ENCODE results near the gene INPP5E.

The INPP5E gene

GRCh38 chr9:136474974-136475865 is 35.6 kb upstream of the INPP5E start:
- H3K9me3 ChIP-seq (replicated peaks in 1 of 2; ENCODE audit: control insufficient read depth in 2 of 2, insufficient read depth in 1 of 2, low read depth in 1 of 2, low read length in 2 of 2) = no peaks in the 10 kb centered on the region
- WGBS, 2 donors (ENCODE audit: extremely low coverage in 2 of 2, insufficient read length in 2 of 2, insufficient replicate concordance in 1 of 2) = no CpG with 5 or more reads among the region's 34 CpGs

GRCh38 chr9:136474021-136474640 is 34.5 kb upstream of the INPP5E start:
- Histone ChIP-seq H2BK12ac (ENCODE audit: low read length) (no peak overlapping the region), H2BK15ac (ENCODE audit: low read length) (no peak overlapping the region), H3K79me1 (ENCODE audit: low read depth, low read length) (peaks cover 28% of the 10 kb centered on the region), H3K9ac (ENCODE audit: low read depth, low read length, poor library complexity) (no peak overlapping the region), H2BK5ac (ENCODE audit: low read length) (no peak overlapping the region), H3K4ac (ENCODE audit: low read length) (no peak overlapping the region), H2BK120ac (ENCODE audit: low read depth, low read length) (no peak overlapping the region), H3K4me2 (ENCODE audit: insufficient read depth, low read length, poor library complexity, severe bottlenecking) (no peak overlapping the region), H3K36me3 (replicated peaks in 1 of 2; ENCODE audit: control insufficient read depth in 2 of 2, insufficient read depth in 2 of 2, low read length in 2 of 2) (peaks cover 77 to 100% of the 10 kb centered on the region in 2 donors), H3K18ac (ENCODE audit: low read length) (no peak overlapping the region), H3K9me3 (replicated peaks in 1 of 2; ENCODE audit: control insufficient read depth in 2 of 2, insufficient read depth in 1 of 2, low read depth in 1 of 2, low read length in 2 of 2) (no peaks in the 10 kb centered on the region), H3K23ac (ENCODE audit: low read depth, low read length, poor library complexity) (no peak overlapping the region), H2AK5ac (ENCODE audit: low read depth, low read length) (peak overlapping the region; percentile 21), H2AFZ (ENCODE audit: low read length) (no peak overlapping the region), H3K4me1 (ENCODE audit: control insufficient read depth in 2 of 2, insufficient read depth in 1 of 2, low read depth in 1 of 2, low read length in 2 of 2) (no peaks in the 10 kb centered on the region), H3K14ac (ENCODE audit: low read length) (no peak overlapping the region), H3K4me3 (ENCODE audit: low read length in 2 of 2) (no peak overlapping the region), H3K27ac (replicated peaks; ENCODE audit: low read length) (no peak overlapping the region), H4K8ac (ENCODE audit: low read depth, low read length) (peak overlapping the region; percentile 6), H3K27me3 (ENCODE audit: control insufficient read depth in 3 of 3, insufficient read depth in 3 of 3, low read depth in 1 of 3, low read length in 3 of 3) (no peaks in the 10 kb centered on the region), H4K91ac (ENCODE audit: low read depth, low read length, poor library complexity) (no peak overlapping the region)
- no peak for DNase-seq (ENCODE audit: low spot score)
- no CpG with 5 or more reads among the region's 27 CpGs for WGBS, 2 donors (ENCODE audit: extremely low coverage in 2 of 2, insufficient read length in 2 of 2, insufficient replicate concordance in 1 of 2)

More at GRCh38 chr9:136474974-136475865, 35.6 kb upstream of the INPP5E start:
- Histone ChIP-seq H4K91ac (ENCODE audit: low read depth, low read length, poor library complexity) (no peak overlapping the region), H3K4ac (ENCODE audit: low read length) (no peak overlapping the region), H3K18ac (ENCODE audit: low read length) (no peak overlapping the region), H2BK12ac (ENCODE audit: low read length) (no peak overlapping the region), H3K4me2 (ENCODE audit: insufficient read depth, low read length, poor library complexity, severe bottlenecking) (no peak overlapping the region), H3K4me1 (ENCODE audit: control insufficient read depth in 2 of 2, insufficient read depth in 1 of 2, low read depth in 1 of 2, low read length in 2 of 2) (no peaks in the 10 kb centered on the region), H2BK5ac (ENCODE audit: low read length) (no peak overlapping the region), H3K36me3 (replicated peaks in 1 of 2; ENCODE audit: control insufficient read depth in 2 of 2, insufficient read depth in 2 of 2, low read length in 2 of 2) (peaks cover 72 to 97% of the 10 kb centered on the region in 2 donors), H2BK120ac (ENCODE audit: low read depth, low read length) (no peak overlapping the region), H3K4me3 (ENCODE audit: low read length in 2 of 2) (no peak overlapping the region), H3K79me1 (ENCODE audit: low read depth, low read length) (peaks cover 25% of the 10 kb centered on the region), H2AK5ac (ENCODE audit: low read depth, low read length) (no peak overlapping the region), H4K8ac (ENCODE audit: low read depth, low read length) (no peak overlapping the region), H2BK15ac (ENCODE audit: low read length) (no peak overlapping the region), H3K9ac (ENCODE audit: low read depth, low read length, poor library complexity) (no peak overlapping the region), H3K27me3 (ENCODE audit: control insufficient read depth in 3 of 3, insufficient read depth in 3 of 3, low read depth in 1 of 3, low read length in 3 of 3) (no peaks in the 10 kb centered on the region), H3K23ac (ENCODE audit: low read depth, low read length, poor library complexity) (no peak overlapping the region), H2AFZ (ENCODE audit: low read length) (no peak overlapping the region), H3K14ac (ENCODE audit: low read length) (no peak overlapping the region), H3K27ac (replicated peaks; ENCODE audit: low read length) (no peak overlapping the region)
- no peak for DNase-seq (ENCODE audit: low spot score)

- Histone ChIP-seq H3K27ac (replicated peaks; ENCODE audit: low read length) (no peak overlapping the region), H2BK120ac (ENCODE audit: low read depth, low read length) (no peak overlapping the region), H3K4me2 (ENCODE audit: insufficient read depth, low read length, poor library complexity, severe bottlenecking) (no peak overlapping the region), H3K27me3 (ENCODE audit: control insufficient read depth in 3 of 3, insufficient read depth in 3 of 3, low read depth in 1 of 3, low read length in 3 of 3) (no peaks in the 10 kb centered on the region), H3K18ac (ENCODE audit: low read length) (no peak overlapping the region), H3K36me3 (replicated peaks in 1 of 2; ENCODE audit: control insufficient read depth in 2 of 2, insufficient read depth in 2 of 2, low read length in 2 of 2) (peaks cover 78 to 100% of the 10 kb centered on the region in 2 donors), H3K4me1 (ENCODE audit: control insufficient read depth in 2 of 2, insufficient read depth in 1 of 2, low read depth in 1 of 2, low read length in 2 of 2) (no peaks in the 10 kb centered on the region), H3K4me3 (ENCODE audit: low read length in 2 of 2) (no peak overlapping the region), H2AK5ac (ENCODE audit: low read depth, low read length) (no peak overlapping the region), H2BK12ac (ENCODE audit: low read length) (no peak overlapping the region), H3K9me3 (replicated peaks in 1 of 2; ENCODE audit: control insufficient read depth in 2 of 2, insufficient read depth in 1 of 2, low read depth in 1 of 2, low read length in 2 of 2) (no peaks in the 10 kb centered on the region), H3K9ac (ENCODE audit: low read depth, low read length, poor library complexity) (no peak overlapping the region), H3K23ac (ENCODE audit: low read depth, low read length, poor library complexity) (no peak overlapping the region), H4K8ac (ENCODE audit: low read depth, low read length) (no peak overlapping the region), H4K91ac (ENCODE audit: low read depth, low read length, poor library complexity) (no peak overlapping the region), H3K4ac (ENCODE audit: low read length) (no peak overlapping the region), H2BK15ac (ENCODE audit: low read length) (no peak overlapping the region), H3K79me1 (ENCODE audit: low read depth, low read length) (peaks cover 28% of the 10 kb centered on the region), H2BK5ac (ENCODE audit: low read length) (no peak overlapping the region), H3K14ac (ENCODE audit: low read length) (no peak overlapping the region), H2AFZ (ENCODE audit: low read length) (no peak overlapping the region)
- no CpG with 5 or more reads among the region's 14 CpGs for WGBS, 2 donors (ENCODE audit: extremely low coverage in 2 of 2, insufficient read length in 2 of 2, insufficient replicate concordance in 1 of 2)
- DNase-seq (ENCODE audit: low spot score) = no peak
Observed at GRCh38 chr9:136473354-136473721, 33.7 kb upstream of the INPP5E start.

GRCh38 chr9:136472640-136473353 is 33.2 kb upstream of the INPP5E start:
- Histone ChIP-seq H4K8ac (ENCODE audit: low read depth, low read length) (no peak overlapping the region), H3K36me3 (replicated peaks in 1 of 2; ENCODE audit: control insufficient read depth in 2 of 2, insufficient read depth in 2 of 2, low read length in 2 of 2) (peaks cover 81 to 100% of the 10 kb centered on the region in 2 donors), H2BK120ac (ENCODE audit: low read depth, low read length) (no peak overlapping the region), H2AK5ac (ENCODE audit: low read depth, low read length) (no peak overlapping the region), H3K18ac (ENCODE audit: low read length) (no peak overlapping the region), H3K27me3 (ENCODE audit: control insufficient read depth in 3 of 3, insufficient read depth in 3 of 3, low read depth in 1 of 3, low read length in 3 of 3) (no peaks in the 10 kb centered on the region), H3K4me2 (ENCODE audit: insufficient read depth, low read length, poor library complexity, severe bottlenecking) (no peak overlapping the region), H3K4me3 (ENCODE audit: low read length in 2 of 2) (peak overlapping the region in 1 of 2 donors; percentile 56), H2BK12ac (ENCODE audit: low read length) (no peak overlapping the region), H3K4ac (ENCODE audit: low read length) (no peak overlapping the region), H3K79me1 (ENCODE audit: low read depth, low read length) (peaks cover 28% of the 10 kb centered on the region), H3K9me3 (replicated peaks in 1 of 2; ENCODE audit: control insufficient read depth in 2 of 2, insufficient read depth in 1 of 2, low read depth in 1 of 2, low read length in 2 of 2) (no peaks in the 10 kb centered on the region), H3K9ac (ENCODE audit: low read depth, low read length, poor library complexity) (no peak overlapping the region), H3K27ac (replicated peaks; ENCODE audit: low read length) (no peak overlapping the region), H3K4me1 (ENCODE audit: control insufficient read depth in 2 of 2, insufficient read depth in 1 of 2, low read depth in 1 of 2, low read length in 2 of 2) (no peaks in the 10 kb centered on the region), H3K14ac (ENCODE audit: low read length) (no peak overlapping the region), H2BK5ac (ENCODE audit: low read length) (no peak overlapping the region), H2BK15ac (ENCODE audit: low read length) (no peak overlapping the region), H2AFZ (ENCODE audit: low read length) (no peak overlapping the region), H3K23ac (ENCODE audit: low read depth, low read length, poor library complexity) (no peak overlapping the region), H4K91ac (ENCODE audit: low read depth, low read length, poor library complexity) (no peak overlapping the region)
- no peak for DNase-seq (ENCODE audit: low spot score)
- WGBS, 2 donors (ENCODE audit: extremely low coverage in 2 of 2, insufficient read length in 2 of 2, insufficient replicate concordance in 1 of 2) = no CpG with 5 or more reads among the region's 28 CpGs

Measured in neuronal stem cell (in vitro differentiated cells).